Stimulated activated CD4-positive, alpha-beta T cell treated with anti-CD3 and anti-CD28 coated beads, TNF-alpha, amount 100 ng/mL, for 24 hours (primary cell): Measurements from ENCODE around the gene AKT1.
A peak's percentile ranks its signal among the peaks of the same experiment; 100 is the strongest.

Source experiments
- DNase-seq, 3 experiments: peaks; one replicate each; pipeline ENCODE4 v3.0.0-alpha.2; 2020; ENCODE audit warnings: low read depth in 3 of 3

AKT1 gene

DNA sequence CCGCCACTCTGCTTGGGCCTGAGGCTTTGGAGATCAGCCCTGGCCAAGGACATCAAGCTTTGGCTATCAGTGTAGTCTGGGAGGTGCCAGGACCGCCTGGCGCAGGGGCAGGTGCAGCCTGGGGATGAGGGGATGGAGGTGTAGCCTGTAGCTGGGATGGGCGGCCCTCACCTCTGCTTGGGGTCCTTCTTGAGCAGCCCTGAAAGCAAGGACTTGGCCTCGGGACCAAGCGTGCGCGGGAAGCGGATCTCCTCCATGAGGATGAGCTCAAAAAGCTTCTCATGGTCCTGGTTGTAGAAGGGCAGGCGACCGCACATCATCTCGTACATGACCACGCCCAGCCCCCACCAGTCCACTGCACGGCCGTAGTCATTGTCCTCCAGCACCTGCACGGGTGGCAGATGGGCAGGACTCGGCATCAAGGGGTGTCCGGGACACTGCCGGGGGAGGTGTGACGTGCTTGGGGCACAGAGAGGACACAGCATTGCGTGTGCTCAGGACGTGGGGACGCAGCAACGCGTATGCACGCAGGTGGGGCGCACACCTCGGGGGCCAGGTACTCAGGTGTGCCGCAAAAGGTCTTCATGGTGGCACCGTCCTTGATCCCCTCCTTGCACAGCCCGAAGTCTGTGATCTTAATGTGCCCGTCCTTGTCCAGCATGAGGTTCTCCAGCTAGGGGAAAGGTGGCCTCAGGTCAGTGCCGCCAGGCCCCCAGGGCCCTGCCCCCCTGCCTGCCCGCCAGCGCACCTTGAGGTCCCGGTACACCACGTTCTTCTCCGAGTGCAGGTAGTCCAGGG, 22.6 kb downstream of the AKT1 start:
- DNase-seq: no peak

DNA sequence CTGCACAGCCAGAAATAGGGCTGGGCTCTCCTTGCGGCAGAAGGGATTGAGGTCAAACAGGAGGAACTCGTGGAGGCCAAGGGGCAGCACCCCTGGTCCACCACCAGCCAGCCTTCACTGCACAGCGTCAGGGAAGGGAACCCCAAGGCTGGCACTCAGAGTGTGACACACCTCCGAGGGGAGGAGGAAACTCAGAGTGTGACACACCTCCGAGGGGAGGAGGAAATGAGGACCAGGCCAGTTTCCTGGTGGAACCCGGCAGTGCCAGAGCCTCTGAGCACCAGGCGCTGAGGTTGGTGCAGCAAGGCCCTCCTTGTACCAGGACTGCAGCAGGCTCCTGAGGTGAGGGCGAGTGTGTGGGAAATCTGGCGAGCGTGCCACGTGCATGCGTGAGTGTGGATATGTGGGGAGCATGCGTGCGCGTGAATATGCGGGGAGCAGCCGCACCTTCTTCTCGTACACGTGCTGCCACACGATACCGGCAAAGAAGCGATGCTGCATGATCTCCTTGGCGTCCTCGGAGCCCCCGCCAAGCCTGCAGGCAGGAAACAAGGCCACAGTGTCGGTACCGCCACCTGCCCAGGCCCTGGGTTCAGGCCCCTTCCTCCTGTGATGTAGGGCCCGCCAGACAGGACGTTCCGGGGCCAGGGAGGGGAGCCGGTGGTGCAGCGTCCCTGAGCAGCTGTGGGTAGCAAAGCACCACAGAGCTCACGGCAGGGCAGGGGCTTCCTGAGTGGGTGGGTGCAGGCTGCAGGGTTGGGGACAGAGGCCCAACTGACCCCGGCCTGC, 23.4 kb downstream of the AKT1 start:
- no peak for DNase-seq

- DNase-seq: no peak
Measured at GRCh38 chr14:104771374-104771773, 24.2 kb downstream of the AKT1 start.

DNA sequence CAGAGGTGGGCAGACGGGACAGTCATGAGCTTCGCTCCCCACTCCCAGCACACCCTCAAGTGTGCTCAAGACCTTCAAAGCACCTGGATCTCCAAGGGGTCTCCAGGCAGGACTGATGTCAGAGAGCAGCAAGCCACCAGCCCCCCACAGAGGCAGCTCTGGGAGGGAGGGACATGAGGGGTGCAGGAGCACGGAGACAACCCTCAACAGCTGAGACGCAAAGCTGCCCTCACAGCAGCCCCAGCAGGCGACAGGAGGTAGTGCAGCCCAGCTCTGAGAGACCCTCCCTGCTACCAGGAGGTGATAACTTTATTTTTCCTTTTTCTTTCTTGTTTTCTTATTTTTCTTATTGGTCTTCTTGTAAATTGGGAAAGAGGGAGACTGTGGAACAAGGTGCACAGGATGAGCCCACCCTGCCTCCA, 24.7 kb downstream of the AKT1 start:
- DNase-seq: no peak

DNA sequence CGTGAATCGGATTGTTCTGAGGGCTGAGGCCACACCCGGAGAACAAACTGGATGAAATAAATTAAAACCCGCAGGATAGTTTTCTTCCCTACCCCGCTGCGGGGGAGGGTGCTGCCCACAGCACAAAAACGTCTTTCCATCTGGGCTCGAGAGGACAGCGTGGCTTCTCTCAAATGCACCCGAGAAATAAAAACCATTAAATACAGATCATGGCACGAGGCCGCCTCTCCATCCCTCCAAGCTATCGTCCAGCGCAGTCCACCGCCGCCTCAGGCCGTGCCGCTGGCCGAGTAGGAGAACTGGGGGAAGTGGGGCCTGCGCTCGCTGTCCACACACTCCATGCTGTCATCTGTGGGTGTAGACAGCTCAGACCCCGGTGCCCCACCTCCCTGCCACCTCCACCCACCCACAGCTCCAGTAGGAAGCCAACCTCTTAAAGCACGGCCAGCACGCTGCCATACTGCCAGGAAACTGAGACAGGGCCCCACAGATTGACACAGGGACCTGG, 25.4 kb downstream of the AKT1 start:
- no peak for DNase-seq

GRCh38 chr14:104769324-104770071, 26.1 kb downstream of the AKT1 start:
- DNase-seq: no peak

DNA sequence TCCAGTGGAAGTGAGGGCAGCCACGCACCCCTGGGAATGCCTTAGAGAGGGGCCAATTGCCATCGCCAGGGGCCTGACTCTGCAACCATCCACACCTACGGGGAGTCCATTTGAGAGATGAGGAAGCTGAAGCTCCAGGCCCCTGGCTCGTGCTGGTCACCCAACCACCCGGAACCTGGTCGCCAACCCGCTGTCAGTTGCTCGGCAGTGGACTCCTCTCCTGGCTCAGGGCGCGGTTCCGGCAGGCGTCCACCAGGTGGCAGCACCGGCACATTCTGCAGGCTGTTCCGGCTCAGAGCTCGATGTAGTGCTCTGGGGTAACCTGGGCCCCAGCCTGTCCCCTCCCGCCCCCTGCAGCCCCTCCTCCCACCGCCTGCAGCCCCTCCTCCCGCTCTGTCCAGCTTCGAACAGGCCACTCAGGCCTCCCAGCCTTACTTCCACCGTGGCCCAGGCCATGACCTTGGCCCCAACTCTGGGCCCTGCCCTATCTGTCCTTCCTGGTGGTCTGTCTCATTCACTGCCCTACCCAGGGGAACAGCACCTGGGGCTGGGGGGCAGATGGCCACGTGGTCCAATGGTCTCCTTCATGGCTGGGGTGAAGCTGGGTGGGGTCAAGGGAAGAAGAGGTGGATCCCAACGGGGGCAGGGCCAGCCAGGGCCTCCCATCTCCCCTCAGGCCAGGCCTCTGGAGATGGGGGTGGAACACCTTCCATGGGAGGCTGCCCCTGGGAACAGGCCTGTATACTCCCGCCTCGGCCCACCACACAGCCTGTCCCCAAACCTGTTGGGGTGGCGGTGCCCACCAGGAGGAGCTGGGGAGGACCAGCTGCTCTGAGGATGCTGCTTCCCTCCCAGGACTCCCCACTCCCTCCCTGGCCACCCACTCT, 26.9 kb downstream of the AKT1 start:
- DNase-seq: peak; percentile 83 to 91 (median 89)

GRCh38 chr14:104767634-104767918, 28.0 kb downstream of the AKT1 start:
- DNase-seq: no peak

DNA sequence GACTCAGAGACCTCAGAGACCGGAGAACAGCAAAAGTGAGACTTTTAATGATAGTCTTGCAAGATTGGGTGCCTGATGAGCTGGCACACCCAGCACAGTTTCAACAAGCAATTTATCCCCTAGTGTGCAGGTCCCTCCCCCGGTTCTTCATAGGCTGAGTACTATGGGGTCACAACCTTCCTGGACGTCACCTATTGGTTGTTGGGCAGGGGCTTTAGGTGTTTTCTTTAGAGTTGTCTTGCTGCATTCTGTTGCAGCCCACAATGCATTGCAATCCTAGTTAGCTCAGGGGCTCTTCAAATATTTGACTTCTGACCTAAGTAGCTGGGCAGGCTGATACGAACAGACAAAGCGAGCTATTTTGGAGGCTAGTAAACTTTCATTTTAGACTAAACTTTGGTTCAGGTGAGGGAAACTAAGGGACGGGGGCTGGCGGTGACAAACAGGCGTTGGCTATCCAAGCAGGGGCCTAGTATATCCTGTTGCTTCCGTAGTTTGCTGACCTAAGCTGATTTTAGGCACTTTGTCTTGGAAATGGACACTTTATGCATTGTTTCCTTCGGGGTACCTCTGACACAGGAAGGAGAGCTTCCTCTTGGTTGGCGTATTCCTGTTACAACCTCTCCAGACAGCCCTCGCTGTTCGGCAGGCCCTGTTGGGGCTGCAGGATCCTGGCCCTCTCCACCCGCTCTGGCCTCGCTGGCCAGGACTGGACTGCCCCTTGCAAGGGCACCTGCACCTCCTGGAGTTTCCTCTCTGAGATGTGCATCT, 28.5 kb downstream of the AKT1 start:
- DNase-seq: no peak

DNA sequence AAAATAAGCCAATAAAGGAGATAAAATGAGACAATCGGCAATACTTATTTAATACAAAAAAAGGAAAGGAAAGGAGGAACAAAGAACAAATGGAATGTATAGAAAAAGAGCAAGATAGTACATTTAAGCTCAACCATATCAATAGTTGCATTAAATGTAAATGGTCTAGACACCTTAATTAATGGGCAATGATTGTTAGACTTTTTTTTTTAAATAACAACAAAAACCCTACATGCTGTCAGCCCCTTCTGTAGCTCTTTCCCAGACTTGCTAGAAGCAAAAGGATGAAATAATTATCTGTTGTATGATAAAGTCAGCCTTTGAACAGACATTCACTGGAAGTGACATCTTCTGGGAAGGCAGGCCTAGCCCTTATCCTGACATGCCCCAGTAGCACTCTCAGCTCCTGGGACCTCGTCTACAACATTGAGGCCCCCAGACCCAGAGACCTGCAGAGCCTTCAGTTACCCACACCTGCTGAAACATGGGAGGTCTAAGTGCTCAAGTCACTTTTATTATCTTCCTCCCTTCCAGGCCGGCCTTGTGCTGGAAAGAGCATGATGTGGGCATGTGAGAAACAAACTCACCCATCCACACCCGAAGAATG, 29.2 kb downstream of the AKT1 start:
- no peak for DNase-seq

GRCh38 chr14:104765517-104765916, 30.0 kb downstream of the AKT1 start:
- DNase-seq: no peak

- no peak for DNase-seq
Measured at GRCh38 chr14:104758981-104759969, 36.3 kb downstream of the AKT1 start.

- no peak for DNase-seq
Measured at GRCh38 chr14:104757681-104758392, 37.7 kb downstream of the AKT1 start.

GRCh38 chr14:104757238-104757585, 38.3 kb downstream of the AKT1 start:
- DNase-seq: no peak

- no peak for DNase-seq
Measured at GRCh38 chr14:104756477-104757237, 38.9 kb downstream of the AKT1 start.

- DNase-seq: no peak
Measured at GRCh38 chr14:104755621-104756020, 39.9 kb downstream of the AKT1 start.

DNA sequence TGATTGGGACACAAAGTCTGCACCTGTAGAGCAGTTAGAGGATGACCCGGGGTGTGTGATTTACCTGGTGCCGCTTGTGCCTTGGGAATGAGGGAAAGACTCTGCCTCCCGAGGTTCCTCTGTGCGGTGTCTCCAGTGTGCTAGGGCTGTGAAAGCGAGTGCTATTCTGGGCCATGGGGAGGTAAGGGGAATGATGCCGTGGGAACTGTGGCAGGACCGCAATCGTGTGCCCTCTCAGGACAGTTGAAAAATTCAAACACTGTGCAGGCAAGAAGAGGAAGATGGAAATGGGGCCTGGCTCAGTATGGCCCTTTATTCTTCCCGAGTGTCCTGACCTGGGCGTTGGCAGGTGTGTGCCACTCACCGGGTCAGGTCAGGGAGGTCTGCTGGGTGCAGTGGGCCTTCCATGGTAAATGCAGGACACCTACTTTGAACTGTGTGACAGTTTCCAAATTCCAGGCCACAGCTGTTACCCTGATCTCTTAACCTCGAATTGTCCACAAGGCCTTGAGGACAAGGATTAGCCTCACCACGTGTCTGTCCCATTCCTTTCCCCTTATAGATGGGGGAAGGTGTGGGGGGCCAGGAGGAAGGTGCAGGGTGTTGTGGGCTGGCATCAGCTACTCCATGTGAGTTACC, 41.2 kb downstream of the AKT1 start:
- no peak for DNase-seq
